ENCODE measurements around the gene METTL26. TPM values are rescaled to one million over a fixed set of nuclear protein-coding genes. Genes with fewer than 3 reads are reported as not detected.

Gene METTL26
- total and polyA plus RNA-seq, 9 of the 15 experiments (the other 6 are each of a cell fraction or from before 2014, with no cell fraction given): 7.3 to 262 (median 80.9) TPM

DNA sequence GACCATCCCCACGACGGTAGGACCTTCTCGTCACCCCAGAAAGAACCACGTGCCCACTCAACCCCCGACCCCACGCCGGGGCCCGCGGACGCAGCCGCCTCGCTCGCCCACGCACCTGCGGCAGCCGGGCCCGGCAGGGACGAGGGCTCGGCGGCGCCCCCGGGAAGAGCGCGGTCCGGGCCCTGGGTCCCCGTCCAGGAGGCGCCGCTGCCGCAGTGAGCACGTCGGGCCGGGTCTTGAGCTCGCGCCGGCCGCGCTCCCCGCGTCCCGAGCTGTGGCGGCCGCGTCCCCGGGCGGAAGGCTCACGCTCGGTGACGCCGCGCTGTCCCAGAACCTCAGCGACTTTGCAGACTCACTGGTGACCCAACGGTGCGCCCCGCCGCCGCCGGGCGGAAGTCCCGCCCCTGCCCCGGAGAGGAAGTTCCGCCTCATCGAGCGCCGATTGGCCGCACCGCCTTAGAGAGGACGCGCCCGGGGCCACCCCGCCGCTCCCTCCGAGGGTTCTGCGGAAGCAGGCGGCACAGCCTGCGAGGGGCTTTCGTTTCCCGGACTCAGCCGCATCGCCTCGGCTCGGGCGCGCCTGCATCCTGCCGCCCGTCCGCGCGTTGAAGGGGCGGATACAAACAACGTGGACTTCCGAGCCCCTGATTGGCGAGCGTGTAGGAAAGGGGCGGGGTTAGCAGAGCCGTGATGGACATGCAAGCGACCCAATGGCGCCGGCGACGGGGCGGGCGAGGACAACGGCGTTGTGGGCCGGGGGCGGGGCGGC is 47.0 kb downstream of the METTL26 start (continued):
- TF ChIP-seq, protein P1, sequence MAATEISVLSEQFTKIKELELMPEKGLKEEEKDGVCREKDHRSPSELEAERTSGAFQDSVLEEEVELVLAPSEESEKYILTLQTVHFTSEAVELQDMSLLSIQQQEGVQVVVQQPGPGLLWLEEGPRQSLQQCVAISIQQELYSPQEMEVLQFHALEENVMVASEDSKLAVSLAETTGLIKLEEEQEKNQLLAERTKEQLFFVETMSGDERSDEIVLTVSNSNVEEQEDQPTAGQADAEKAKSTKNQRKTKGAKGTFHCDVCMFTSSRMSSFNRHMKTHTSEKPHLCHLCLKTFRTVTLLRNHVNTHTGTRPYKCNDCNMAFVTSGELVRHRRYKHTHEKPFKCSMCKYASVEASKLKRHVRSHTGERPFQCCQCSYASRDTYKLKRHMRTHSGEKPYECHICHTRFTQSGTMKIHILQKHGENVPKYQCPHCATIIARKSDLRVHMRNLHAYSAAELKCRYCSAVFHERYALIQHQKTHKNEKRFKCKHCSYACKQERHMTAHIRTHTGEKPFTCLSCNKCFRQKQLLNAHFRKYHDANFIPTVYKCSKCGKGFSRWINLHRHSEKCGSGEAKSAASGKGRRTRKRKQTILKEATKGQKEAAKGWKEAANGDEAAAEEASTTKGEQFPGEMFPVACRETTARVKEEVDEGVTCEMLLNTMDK (IDR thresholded peaks at IDR 0.05; ENCODE audit: borderline replicate concordance, insufficient read depth, low read depth, low read length, poor library complexity, severe bottlenecking): no peak
- TF ChIP-seq DIDO1 (tag; IDR thresholded peaks at IDR 0.05; ENCODE audit: low read depth) (no peak), HMG20B (CRISPR knock-in tag; IDR thresholded peaks at IDR 0.05) (no peak), ARNT (IDR thresholded peaks at IDR 0.05) (no peak), KAT7 (CRISPR knock-in tag; IDR thresholded peaks at IDR 0.05; ENCODE audit: borderline replicate concordance) (peak; percentile 35; the same call in 1 of the 2 replicates), ZC3H8 (IDR thresholded peaks at IDR 0.05) (no peak), ZNF274 (IDR thresholded peaks at IDR 0.05; ENCODE audit: borderline replicate concordance, low read depth, low read length) (no peak), BDP1 (IDR thresholded peaks at IDR 0.05; ENCODE audit: insufficient read depth, insufficient read length) (no peak), NRF1 (conservative IDR thresholded peaks at IDR 0.05 in 1 of 2, IDR thresholded peaks at IDR 0.05 in 1 of 2) (peak; percentile 45 to 49), SUPT5H (IDR thresholded peaks at IDR 0.05) (peak; percentile 74), ZNF764 (CRISPR knock-in tag; IDR thresholded peaks at IDR 0.05; ENCODE audit: low read depth) (no peak), STAT5A (IDR thresholded peaks at IDR 0.05; ENCODE audit: borderline replicate concordance, low read length) (no peak), ZNF239 (CRISPR knock-in tag; IDR thresholded peaks at IDR 0.05) (no peak), CTBP1 (IDR thresholded peaks at IDR 0.05; ENCODE audit: borderline replicate concordance) (peak; percentile 85), NCOA2 (IDR thresholded peaks at IDR 0.05; ENCODE audit: partially characterized antibody in 2 of 2) (no peak), MYC (IDR thresholded peaks at IDR 0.05; ENCODE audit: low read depth, low read length) (peak; percentile 71; the same call in 1 of the 2 replicates), MYC (CRISPR knock-in tag; IDR thresholded peaks at IDR 0.05; ENCODE audit: borderline replicate concordance, low read depth) (0 out of 2 replicates have a peak, but pooled peaks have one; percentile 55), GTF2A2 (tag; IDR thresholded peaks at IDR 0.05) (no peak), ZNF830 (CRISPR knock-in tag; IDR thresholded peaks at IDR 0.05) (no peak), HSF4 (CRISPR knock-in tag; IDR thresholded peaks at IDR 0.05; ENCODE audit: borderline replicate concordance) (no peak), MECOM (CRISPR knock-in tag; IDR thresholded peaks at IDR 0.05) (no peak), TAF9B (IDR thresholded peaks at IDR 0.05; ENCODE audit: partially characterized antibody) (no peak), TCF7 (IDR thresholded peaks at IDR 0.05; ENCODE audit: borderline replicate concordance) (no peak), SIRT6 (IDR thresholded peaks at IDR 0.05; ENCODE audit: low read depth, low read length) (no peak)
- TF ChIP-seq, protein P2, sequence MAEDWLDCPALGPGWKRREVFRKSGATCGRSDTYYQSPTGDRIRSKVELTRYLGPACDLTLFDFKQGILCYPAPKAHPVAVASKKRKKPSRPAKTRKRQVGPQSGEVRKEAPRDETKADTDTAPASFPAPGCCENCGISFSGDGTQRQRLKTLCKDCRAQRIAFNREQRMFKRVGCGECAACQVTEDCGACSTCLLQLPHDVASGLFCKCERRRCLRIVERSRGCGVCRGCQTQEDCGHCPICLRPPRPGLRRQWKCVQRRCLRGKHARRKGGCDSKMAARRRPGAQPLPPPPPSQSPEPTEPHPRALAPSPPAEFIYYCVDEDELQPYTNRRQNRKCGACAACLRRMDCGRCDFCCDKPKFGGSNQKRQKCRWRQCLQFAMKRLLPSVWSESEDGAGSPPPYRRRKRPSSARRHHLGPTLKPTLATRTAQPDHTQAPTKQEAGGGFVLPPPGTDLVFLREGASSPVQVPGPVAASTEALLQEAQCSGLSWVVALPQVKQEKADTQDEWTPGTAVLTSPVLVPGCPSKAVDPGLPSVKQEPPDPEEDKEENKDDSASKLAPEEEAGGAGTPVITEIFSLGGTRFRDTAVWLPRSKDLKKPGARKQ (CRISPR knock-in tag; IDR thresholded peaks at IDR 0.05): no peak
- TF ChIP-seq, protein P3, sequence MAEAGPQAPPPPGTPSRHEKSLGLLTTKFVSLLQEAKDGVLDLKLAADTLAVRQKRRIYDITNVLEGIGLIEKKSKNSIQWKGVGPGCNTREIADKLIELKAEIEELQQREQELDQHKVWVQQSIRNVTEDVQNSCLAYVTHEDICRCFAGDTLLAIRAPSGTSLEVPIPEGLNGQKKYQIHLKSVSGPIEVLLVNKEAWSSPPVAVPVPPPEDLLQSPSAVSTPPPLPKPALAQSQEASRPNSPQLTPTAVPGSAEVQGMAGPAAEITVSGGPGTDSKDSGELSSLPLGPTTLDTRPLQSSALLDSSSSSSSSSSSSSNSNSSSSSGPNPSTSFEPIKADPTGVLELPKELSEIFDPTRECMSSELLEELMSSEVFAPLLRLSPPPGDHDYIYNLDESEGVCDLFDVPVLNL (CRISPR knock-in tag; IDR thresholded peaks at IDR 0.05; ENCODE audit: low read depth): no peak
